GM18870 (cell line): Measurements from ENCODE around the gene MTA2.
"Not testable (repeated sequence)": the region's sequence is repeated elsewhere in the genome, so short reads cannot be mapped to it uniquely, and the experiment has no call there.

Experiments used
- ATAC-seq: cut with Tn5 transposase; IDR thresholded peaks from one replicate; pipeline ENCODE4 v1.9.1; 2021; ENCODE audit warnings: moderate library complexity; ENCODE audit not compliant: unreplicated experiment

Gene MTA2

DNA sequence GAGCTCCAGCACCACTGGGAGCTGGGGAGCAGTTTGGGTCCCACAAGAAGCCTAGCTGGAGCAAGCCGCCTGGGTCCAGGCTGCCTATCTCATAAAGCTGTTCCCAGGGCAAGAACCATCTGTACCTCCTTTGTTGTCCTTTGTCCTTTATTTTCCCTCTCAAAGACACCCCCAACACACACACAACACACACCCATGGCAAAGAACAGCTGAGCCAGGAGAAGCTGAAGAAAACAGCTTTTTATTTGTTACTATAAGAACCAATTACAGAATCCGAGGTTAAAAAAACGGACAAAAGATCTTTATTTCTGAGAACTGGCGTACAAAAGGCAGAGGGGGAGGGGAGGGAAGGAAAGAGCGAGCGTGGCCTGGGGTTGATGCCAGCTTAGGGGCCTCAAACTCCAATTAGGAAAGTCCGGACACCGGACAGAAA, 8.7 kb downstream of the MTA2 start:
- ATAC-seq: no peak

DNA sequence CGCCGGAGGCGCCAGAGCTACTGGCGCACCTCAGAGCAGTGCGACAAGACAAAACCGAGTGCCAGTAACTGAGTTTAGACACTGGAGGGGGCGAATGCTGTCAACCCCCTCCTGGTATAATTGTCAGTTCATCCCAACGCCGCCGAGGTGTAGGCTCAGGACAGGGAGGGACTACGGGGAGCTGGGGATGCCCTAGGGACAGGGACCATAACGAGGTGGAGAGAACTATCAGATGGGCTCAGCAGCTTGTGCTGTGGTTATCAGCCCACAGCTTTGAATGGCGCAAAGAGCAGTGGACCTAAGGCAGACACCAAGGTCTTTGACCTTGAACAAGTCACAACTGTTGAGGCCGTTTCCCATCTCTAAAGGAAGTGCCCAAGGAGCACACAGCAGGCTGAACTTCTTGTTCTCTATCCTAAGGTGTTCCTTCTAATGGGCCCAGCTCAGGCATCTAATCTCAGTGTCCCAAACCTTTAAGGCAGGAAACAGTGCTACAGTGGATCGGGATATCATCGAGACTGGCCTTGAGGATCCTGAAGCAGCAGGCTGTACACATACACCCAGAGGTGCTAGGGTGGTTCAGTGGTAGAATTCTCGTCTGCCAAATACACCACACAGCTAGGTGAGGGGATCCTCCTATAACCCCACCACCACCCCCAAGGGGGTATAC, 9.4 kb downstream of the MTA2 start:
- no peak for ATAC-seq

DNA sequence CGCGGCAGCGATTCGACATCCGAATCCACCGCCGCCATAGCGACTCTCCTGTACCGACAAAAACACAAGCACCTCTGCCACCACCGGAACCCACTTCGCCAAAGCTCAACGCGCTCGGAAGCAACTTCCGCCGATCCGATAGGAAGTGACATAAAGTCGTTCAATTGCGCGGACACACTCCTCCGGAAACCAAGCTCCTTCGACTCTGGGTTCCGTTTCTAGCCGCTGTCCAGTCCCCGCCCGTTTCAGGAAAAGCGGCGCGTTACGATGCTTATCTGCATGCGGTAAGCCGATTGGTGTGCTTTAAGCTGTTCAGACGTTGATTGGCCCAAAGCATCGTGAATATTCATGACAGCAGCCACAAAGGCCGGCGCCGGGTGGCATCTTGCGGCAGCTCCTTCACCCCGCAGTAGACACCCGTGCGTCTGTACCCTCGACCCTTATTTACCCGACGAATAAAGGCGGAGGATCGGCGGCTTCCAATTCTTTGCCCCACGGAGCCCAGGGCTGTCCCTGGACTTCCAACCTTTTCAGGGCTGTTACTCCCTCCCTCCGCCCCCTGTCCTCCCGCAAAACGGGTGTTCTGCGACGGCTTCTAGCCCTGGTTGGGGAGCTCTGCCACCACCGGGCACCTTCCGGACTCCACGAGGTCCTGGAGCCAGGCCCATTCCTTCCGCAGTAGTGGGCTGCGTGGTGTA, 10.1 kb downstream of the MTA2 start, which contains the start of gene TUT1:
Gene TUT1 (minus strand): TSS at position 76 of the 698 bp plus-strand sequence. CDS start 38 bp downstream, at position 38.
- ATAC-seq: peak; percentile 88

DNA sequence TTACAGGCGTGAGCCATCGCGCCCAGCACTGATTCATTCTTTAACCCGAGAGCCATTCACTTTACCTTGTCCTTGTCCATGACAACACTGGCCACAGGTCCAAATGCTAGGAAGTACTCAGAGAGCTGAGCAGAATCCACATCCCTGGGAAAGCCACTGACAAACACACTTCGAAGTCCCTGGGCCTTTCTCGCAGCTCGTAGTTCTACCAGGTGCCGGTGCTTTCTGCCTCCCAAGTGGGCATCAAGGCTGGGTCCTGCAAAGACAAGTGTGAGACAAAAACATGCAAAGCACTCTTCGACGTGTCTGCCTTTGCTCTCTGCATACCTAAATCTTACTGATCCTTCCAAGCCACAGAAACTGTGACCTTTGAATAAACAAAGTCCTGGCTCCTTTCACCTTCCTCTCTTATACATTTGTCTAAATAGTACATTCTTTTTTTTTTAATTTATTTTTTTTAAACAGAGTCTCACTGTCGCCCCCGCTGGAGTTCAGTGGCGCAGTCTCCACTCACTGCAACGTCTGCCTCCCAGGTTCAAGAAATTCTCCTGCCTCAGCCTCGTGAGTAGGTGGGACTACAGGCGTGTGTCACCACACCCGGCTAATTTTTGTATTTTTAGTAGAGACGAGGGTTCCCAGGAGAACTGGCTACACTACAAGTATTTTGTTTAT, 12.6 kb downstream of the MTA2 start:
- no peak for ATAC-seq

DNA sequence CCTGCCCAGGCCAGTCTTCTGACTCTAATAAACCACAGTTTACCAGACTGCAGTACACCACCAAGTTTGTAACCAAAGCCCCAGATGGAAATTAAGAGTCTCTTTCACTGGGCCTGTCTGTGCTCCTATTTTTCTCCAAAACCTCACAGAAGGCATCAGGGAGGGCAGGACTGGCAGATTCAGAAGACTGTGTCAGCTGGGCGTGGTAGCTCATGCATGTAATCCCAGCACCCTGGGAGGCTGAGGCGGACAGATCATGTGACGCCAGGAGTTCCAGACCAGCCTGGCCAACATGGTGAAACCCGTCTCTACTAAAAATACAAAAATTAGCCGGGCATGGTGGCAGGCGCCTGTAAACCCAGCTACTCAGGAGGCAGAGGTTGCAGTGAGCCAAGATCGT, 16.3 kb downstream of the MTA2 start:
- ATAC-seq: not testable (repeated sequence)

DNA sequence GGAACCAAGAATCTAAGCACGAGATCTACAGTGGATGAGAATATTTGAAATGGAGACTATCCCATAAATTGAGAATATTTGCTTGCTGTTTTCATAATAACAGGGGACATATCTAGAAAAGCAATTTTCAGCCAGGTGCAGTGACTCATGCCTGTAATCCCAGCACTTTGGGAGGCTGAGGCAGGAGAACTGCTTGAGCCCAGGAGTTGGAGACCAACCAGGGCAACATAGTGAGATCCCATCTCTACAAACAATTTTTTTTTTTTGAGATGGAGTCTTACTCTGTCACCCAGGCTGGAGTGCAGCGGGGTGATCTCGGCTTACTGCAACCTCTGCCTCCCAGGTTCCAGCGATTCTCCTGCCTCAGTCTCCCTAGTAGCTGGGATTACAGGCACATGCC, 19.9 kb downstream of the MTA2 start:
- ATAC-seq: not testable (repeated sequence)

DNA sequence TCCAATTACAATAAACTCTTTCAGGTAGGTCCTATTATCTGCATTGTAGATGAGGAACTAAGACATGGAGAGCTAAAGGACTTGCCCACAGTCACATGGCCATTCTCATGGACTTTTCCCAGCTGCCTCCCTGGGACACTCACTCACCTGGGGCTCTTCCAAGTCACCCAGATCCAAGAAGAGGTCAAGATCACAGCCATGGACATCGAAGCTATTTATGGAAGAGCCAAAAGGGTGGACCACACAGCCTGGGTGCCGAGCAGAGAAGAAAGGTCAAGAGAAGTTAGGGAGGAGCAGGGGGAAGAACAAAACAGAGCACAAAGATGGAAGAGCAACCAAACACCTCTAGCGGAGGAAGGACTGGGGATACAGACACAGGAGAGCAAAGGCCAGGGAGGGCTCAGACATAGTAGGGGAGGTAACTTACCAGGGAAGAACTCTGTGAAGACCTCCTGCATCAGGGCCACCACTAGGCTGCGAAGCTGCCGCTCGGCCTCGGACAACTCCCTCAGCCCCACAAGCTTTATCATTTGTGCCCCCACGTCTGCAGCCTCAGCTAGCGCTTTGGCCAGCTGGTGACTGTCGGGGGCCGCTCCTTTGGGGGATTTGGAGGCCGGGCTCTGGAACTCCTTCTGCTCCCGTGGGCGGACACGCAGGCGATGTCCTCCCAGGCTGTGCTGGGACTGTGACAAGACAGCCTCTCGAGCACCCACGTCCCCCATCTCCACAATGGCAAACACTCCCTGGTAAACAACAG, 20.5 kb downstream of the MTA2 start:
- ATAC-seq: no peak

DNA sequence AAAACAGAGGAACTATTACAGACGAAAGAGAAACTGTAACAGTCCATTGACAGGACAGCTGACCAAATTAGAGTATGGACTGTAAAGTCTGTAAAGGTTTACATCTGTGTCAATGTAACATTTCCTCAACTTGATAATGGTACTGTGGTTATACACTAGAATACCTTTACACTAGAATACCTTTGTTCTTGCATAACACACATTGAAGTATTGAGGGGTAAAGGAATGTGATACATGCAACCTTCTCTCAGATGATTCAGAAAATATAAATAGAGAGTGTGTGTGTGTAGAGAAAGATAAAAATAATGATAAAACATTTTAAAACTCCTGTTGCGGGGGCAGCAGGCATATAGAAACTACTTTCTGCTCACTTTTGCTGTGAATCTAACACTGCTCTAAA, 22.4 kb downstream of the MTA2 start:
- ATAC-seq: no peak

DNA sequence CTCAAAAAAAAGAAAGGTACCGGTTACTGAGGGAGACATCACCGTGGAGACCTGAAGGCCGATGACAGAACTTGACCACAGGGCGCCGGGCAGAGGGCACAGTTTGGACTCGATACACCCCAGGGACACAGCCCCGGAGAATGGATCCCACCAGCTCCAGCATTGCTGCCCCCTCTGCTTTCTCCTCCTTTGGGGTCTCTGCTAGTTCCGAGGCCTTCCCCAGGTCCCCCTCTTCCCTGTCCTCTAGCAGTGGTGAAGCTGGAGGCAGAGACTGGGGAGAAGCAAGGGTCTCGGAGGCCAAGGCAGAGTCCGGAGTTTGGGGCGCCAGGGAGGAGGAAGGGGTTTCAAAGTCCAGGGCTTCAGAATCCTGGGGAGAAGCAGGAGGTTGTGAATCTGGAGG, 23.1 kb downstream of the MTA2 start:
- no peak for ATAC-seq

DNA sequence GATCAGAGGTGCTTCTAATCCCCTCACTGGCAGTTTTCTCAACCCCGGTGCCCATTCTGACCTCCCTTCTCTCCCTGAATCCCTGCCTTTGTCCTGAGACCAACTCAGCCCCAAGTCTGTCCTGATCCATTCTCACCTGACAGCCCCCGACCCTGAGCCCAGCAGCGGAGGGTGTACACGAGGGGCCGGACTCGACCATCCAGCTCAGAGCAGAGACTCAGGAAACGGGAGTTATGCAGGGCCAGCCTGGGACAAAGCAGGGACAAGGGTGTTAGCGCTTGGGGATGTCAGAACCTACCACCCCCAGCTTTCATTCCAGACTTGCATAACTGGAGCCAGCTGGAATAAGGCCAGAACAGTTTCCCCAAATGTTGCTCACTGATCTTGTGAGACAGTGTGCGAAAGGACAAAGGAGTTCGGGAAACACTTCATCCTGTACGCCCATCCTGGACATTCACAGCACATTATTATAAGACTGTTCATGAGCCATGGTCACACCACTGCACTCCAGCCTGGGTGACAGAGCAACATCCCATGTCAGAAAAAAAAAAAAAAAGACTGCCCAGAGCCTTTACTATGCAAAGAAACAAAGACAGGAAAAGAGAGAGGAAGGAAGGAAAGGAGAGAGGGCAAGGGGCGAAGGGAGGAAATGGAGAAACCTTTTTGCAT, 24.5 kb downstream of the MTA2 start:
- ATAC-seq: no peak

DNA sequence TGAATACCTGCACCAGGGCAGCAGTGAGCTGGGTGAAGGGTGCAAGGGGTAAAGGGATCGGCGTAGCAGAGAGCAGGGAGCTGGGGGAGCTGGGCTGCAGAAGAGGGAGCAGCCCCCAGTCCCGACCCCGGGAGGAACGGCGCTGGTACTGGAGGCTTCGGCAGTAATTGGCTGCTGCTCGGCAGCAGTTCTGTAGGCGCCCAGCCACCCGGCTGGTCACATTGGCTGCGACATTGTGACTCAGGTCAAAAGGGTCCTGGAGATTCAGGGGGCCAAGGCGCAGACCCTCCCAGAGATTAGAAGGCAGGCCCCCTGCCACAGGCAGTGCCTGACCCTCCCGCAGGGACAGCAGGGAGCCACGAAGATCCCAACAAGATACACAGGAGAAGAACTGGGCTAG, 25.8 kb downstream of the MTA2 start:
- ATAC-seq: no peak

DNA sequence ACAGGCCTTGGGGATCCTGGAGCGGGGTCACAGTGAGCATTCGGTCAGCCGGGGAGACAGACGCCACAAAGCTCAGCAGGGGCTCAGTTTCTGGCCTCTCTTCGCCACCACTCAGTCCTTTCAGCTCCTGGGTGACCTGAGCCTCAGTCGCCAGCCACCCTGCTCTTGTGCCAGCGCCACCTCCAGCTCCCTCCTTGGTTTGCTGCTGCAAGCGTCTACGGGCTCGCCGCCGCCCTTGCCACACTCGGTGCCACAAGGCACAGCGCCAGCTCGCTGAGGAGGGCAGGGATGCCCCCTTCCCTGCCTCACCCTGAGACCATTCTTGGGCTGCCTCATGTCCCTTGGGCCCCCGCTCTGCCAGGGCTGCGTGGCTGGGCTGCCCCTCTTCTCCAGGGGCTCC, 26.5 kb downstream of the MTA2 start:
- ATAC-seq: no peak

DNA sequence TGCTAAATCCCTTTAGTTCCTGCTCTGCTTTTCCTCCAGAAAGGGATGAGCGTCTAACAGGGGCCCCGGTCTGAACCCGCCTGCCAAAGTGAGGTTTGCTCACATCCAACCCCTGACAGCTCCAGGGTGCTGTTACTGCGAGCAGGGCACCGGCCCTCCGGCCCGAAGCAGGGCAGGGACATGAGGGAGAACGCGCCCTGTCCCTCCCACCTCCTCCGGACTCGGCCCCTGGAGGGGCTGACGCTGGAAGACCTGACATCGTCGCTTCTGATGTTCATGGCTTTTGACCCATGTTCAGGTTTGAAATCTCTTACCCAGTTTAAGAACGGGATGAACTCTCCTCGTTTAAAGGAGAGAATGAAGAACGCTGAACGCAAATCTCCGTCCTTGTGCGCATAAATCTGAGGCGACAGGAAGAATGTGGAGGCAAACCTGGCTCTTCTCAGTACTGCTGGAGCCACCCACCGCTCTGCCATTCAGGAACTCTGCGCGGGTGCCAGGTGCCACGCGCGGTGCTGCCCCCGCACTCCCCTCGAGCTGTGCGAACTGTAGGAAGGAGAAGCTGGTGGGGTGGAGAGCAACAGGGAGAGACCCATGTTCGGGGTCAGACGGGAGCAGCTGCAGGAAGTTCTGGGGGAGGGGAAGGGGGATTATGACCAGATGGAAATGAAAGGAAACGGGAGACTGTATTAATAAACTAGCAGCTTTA, 27.1 kb downstream of the MTA2 start:
- no peak for ATAC-seq

DNA sequence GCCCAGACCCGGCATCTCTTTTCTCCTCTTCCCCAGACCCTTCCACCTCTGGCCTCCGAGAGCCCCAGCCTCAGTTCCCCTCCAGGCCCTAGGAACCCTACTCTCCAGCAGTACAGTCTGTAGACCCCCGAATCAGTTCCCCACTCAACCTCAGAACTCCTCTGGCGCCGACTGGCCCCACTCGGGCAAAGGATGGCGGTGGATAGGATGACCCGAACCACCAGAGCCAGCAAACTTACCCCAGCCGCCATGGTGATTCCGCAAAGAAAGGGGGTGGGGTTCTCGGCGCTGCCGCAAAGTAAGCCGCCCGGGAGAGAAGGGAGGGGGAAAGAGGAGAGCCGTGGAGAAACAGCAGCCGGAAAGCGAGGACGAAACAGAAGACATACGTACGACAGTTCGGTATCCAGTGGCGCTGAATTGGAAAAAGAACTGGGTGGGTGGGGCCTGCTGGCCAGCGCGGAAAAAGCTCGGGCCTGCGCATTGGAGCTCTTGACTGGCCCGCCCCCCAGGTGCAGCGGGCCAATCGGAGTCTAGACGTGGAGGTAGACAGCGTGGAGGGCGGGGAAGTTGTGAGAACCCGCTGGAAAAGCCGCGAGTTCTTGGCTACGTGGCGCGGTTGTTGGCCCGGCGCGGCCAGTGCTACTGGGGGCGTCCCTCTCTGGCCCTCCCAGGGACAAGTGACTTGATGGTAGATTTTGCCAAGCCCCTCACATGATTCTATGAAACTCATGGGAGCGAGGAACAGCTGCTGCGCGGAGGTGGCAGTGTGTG, 27.9 kb downstream of the MTA2 start, which contains the start of gene EEF1G:
Gene EEF1G (minus strand): TSS at position 300 of the 771 bp plus-strand sequence. CDS start 49 bp downstream, at position 251.
- ATAC-seq: peak; percentile 90

DNA sequence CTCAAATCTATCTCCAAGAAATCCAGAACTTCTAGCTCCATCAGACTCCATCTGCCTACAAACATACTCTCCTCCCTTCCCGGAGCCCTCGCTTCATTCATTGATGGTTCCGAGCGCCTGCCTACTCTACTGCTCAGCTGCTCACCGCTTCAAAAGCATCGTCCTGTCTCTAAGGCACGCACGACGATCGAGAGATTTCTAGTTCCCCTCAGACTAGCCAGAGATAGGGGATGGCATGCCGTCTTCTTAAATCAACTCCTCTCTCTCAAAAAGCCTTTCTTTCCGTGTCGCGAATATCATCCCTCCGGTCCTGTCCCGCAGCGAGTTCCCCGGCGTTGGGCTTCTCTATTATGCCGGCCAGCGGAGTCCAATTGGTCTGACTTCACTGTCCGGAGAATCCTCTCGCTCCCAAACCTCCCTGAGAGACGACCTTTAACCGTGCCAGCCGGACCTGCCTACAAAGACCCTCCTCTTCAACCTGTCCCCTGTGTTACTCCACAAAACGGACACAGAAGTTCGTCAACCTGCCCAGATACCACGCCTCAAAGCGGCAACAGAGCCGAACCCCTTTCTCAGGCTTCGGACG, 28.6 kb downstream of the MTA2 start:
- ATAC-seq: no peak

DNA sequence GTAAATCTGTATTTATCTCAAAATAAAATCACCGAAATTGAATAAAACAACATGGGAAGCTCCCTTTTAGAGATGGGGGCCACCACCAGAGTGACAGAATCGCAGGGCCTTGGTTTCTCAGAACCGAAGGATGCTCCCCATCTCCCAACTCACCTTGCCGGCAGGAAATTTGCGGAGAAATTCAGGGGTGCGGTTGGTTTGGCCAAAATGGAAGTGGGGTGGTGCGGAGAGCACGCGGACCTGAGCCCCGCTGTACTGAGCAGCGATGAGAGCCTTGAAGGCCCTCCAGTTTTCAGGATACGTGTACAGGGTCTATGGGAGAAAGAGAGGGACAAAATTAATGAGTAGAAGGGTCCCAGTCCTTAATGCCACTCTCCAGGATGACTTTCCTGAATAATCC, 29.2 kb downstream of the MTA2 start:
- ATAC-seq: no peak

DNA sequence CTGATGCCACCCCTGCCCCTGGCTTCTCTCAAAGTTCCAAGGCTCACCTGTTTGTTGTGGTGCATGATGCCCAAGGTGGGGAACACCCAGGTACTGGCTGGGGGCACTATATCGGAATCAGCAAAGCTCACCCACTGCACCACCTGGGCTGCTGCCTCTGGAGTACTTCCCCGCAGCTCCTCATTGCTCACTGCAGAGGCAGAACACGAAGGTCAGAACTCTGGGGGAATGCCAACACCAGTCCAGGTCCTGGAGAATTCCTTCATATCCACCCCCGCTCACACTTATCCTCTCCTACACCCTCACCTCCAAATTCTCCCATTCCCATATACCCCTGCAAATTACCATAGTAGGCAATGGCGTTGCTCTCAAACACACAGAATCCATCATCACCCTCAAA, 30.2 kb downstream of the MTA2 start:
- ATAC-seq: not testable (repeated sequence)

DNA sequence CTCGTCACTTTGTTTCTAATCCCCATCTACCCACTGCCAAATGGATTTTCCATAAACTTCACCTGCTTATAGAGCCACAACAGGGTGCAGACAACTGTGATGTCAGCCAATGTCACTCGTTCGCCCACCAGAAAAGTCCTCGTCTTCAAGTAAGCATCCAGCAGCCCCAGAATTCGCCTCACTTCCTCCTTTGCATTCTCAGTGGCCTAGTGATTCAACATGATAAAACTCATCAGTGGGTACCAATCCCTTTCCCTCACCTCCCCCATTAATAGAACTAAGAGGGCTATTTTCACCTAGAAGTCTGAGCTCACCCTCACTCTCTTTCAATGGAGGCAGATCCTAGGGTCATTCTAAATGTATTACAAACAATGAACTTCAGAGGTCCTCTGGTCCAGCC, 30.8 kb downstream of the MTA2 start:
- ATAC-seq: not testable (repeated sequence)

DNA sequence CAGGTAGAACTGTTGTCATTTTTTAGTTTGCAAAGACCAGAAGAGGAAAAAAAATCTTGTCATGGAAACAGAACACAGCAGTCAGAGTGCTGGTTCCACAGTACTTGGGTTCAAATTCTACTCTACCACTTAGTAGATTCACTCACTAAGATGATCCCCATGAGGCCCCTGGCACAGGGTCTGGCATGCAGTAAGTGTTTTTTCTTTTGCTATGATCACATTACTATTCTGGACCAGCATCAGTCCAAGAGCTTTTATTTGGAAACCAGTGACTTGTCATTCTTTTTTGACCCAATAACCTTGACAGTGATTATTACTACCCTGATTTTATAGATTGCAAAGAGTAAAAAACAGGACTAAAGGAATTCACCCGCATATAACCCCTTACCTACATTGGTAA, 32.1 kb downstream of the MTA2 start:
- no peak for ATAC-seq
